ENCODE data around the gene CEMIP.

The CEMIP gene

DNA sequence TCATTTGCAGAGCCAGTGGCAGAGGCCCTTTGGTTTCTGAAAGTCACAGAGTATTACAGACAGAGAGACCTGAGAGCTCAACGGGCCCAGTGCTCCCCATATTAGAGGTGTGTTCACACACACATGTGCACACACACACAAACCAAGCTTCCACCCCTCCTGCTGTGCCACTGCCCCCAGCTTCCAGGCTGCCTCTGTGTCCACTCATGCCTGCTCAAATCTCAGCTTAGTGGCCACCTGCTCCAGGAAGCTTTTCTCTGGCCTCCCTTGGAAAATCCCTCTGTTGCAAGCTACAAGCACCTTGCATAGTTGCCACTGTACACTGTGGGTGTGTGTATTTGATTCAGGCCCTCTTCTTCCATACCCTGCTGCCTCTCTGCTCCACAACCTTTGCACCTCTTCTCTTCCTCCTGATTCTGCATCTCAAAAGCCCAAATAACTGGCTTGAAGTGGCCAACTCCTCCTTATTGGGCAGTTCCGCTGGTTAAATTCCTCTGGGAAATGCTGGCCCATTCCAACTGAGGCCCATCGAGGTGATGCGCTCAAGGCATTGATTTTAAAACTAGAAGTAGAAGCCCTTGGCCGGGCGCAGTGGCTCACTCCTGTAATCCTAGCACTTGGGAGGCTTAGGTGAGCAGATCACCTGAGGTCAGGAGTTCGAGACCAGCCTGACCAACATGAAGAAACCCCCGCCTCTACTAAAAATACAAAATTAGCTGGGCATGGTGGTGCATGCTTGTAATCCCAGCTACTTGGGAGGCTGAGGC lies 187.4 kb downstream of the CEMIP start:
- peaks cover 6% of the 10 kb centered on the region for H3K36me3 ChIP-seq (ENCODE audit: insufficient read depth, low read length)
- no peak overlapping the region for H3K9ac ChIP-seq (ENCODE audit: low read length)
- H3K27me3 ChIP-seq (ENCODE audit: control insufficient read depth in 1 of 2, insufficient read depth in 2 of 2, low read length in 2 of 2), result no peaks in the 10 kb centered on the region
- H3K27ac ChIP-seq (ENCODE audit: low read depth, low read length), result no peak overlapping the region
- H3K4me1 ChIP-seq (ENCODE audit: insufficient read depth, low read length), result peaks cover 16% of the 10 kb centered on the region
- H3K9me3 ChIP-seq (ENCODE audit: low read length), result no peaks in the 10 kb centered on the region
- no peak overlapping the region for H3K4me3 ChIP-seq (ENCODE audit: low read depth in 1 of 2, low read length in 2 of 2)

DNA sequence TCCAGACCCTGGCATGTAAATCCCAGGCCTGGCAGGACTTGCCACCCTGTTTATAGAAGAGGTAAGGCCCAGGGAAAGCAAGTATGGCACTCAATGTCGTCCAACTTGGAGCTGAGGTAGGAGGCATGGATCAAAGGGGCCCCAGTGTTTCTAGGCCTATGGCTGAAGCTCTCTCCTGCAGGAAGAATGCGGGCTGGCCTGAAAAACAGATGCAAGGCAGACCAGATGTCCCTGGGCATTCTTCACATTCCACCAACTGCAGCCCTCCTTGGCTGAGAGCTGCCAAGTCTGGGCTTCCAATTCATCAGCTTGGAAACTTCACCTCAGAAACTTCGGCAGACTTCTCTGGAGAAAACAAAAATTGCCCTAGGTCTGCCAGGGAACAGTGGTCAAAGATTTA lies 188.3 kb downstream of the CEMIP start:
- Histone ChIP-seq H3K9me3 (ENCODE audit: low read length) (no peaks in the 10 kb centered on the region), H3K27ac (ENCODE audit: low read depth, low read length) (no peak overlapping the region), H3K27me3 (ENCODE audit: control insufficient read depth in 1 of 2, insufficient read depth in 2 of 2, low read length in 2 of 2) (no peaks in the 10 kb centered on the region), H3K9ac (ENCODE audit: low read length) (no peak overlapping the region), H3K36me3 (ENCODE audit: insufficient read depth, low read length) (peaks cover 6% of the 10 kb centered on the region), H3K4me3 (ENCODE audit: low read depth in 1 of 2, low read length in 2 of 2) (no peak overlapping the region), H3K4me1 (ENCODE audit: insufficient read depth, low read length) (peaks cover 16% of the 10 kb centered on the region)

DNA sequence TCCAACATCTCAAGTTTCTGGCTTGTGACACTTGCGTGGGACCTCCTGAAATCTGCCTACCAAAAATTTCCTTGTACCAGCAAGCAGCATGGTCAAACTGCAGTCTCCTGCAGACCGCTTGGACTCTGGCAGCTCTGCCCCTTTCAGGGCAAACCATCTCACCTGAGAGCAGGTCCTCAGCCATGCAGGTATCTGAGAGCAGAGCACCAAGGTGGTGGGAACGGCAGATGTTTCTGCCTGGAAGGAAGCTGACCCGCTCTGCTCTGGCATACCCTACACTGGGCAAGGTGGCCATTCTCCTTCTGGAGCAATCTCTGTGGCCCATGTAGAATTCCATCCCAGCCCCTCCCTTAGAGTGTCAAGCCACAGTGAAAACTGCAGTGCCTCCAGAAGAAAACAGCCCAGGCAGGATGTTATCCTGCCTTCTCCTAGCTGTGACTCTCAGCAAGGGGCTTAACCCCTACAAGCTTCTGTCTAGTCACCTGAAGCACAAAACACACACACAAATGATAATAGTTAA lies 188.9 kb downstream of the CEMIP start:
- H3K9me3 ChIP-seq (ENCODE audit: low read length), result no peaks in the 10 kb centered on the region
- no peak overlapping the region for H3K27ac ChIP-seq (ENCODE audit: low read depth, low read length)
- no peak overlapping the region for H3K9ac ChIP-seq (ENCODE audit: low read length)
- no peak overlapping the region for H3K4me3 ChIP-seq (ENCODE audit: low read depth in 1 of 2, low read length in 2 of 2)
- peaks cover 6% of the 10 kb centered on the region for H3K36me3 ChIP-seq (ENCODE audit: insufficient read depth, low read length)
- no peaks in the 10 kb centered on the region for H3K27me3 ChIP-seq (ENCODE audit: control insufficient read depth in 1 of 2, insufficient read depth in 2 of 2, low read length in 2 of 2)
- peaks cover 16% of the 10 kb centered on the region for H3K4me1 ChIP-seq (ENCODE audit: insufficient read depth, low read length)

GRCh38 chr15:80969316-80969715 lies 190.1 kb downstream of the CEMIP start:
- no peak overlapping the region for H3K27ac ChIP-seq (ENCODE audit: low read depth, low read length)
- no peaks in the 10 kb centered on the region for H3K9me3 ChIP-seq (ENCODE audit: low read length)
- no peak overlapping the region for H3K9ac ChIP-seq (ENCODE audit: low read length)
- H3K4me1 ChIP-seq (ENCODE audit: insufficient read depth, low read length), result peaks cover 16% of the 10 kb centered on the region
- H3K4me3 ChIP-seq (ENCODE audit: low read depth in 1 of 2, low read length in 2 of 2), result no peak overlapping the region
- no peaks in the 10 kb centered on the region for H3K27me3 ChIP-seq (ENCODE audit: control insufficient read depth in 1 of 2, insufficient read depth in 2 of 2, low read length in 2 of 2)
- peaks cover 6% of the 10 kb centered on the region for H3K36me3 ChIP-seq (ENCODE audit: insufficient read depth, low read length)

GRCh38 chr15:80970018-80970657 lies 191.0 kb downstream of the CEMIP start:
- H3K4me1 ChIP-seq (ENCODE audit: insufficient read depth, low read length), result peaks cover 16% of the 10 kb centered on the region
- no peak overlapping the region for H3K9ac ChIP-seq (ENCODE audit: low read length)
- no peak overlapping the region for H3K27ac ChIP-seq (ENCODE audit: low read depth, low read length)
- H3K4me3 ChIP-seq (ENCODE audit: low read depth in 1 of 2, low read length in 2 of 2), result no peak overlapping the region
- H3K36me3 ChIP-seq (ENCODE audit: insufficient read depth, low read length), result peaks cover 6% of the 10 kb centered on the region
- no peaks in the 10 kb centered on the region for H3K9me3 ChIP-seq (ENCODE audit: low read length)
- H3K27me3 ChIP-seq (ENCODE audit: control insufficient read depth in 1 of 2, insufficient read depth in 2 of 2, low read length in 2 of 2), result no peaks in the 10 kb centered on the region

- Histone ChIP-seq H3K4me3 (ENCODE audit: low read depth in 1 of 2, low read length in 2 of 2) (no peak overlapping the region), H3K36me3 (ENCODE audit: insufficient read depth, low read length) (peaks cover 6% of the 10 kb centered on the region), H3K9me3 (ENCODE audit: low read length) (no peaks in the 10 kb centered on the region), H3K4me1 (ENCODE audit: insufficient read depth, low read length) (peaks cover 16% of the 10 kb centered on the region), H3K27me3 (ENCODE audit: control insufficient read depth in 1 of 2, insufficient read depth in 2 of 2, low read length in 2 of 2) (no peaks in the 10 kb centered on the region), H3K9ac (ENCODE audit: low read length) (no peak overlapping the region), H3K27ac (ENCODE audit: low read depth, low read length) (no peak overlapping the region)
Measured at GRCh38 chr15:80970658-80971057, 191.5 kb downstream of the CEMIP start.

- H3K27me3 ChIP-seq (ENCODE audit: control insufficient read depth in 1 of 2, insufficient read depth in 2 of 2, low read length in 2 of 2), result no peaks in the 10 kb centered on the region
- peaks cover 6% of the 10 kb centered on the region for H3K36me3 ChIP-seq (ENCODE audit: insufficient read depth, low read length)
- H3K9ac ChIP-seq (ENCODE audit: low read length), result no peak overlapping the region
- peaks cover 16% of the 10 kb centered on the region for H3K4me1 ChIP-seq (ENCODE audit: insufficient read depth, low read length)
- no peak overlapping the region for H3K27ac ChIP-seq (ENCODE audit: low read depth, low read length)
- no peak overlapping the region for H3K4me3 ChIP-seq (ENCODE audit: low read depth in 1 of 2, low read length in 2 of 2)
- H3K9me3 ChIP-seq (ENCODE audit: low read length), result no peaks in the 10 kb centered on the region
Measured at GRCh38 chr15:80971143-80971542, 192.0 kb downstream of the CEMIP start.

DNA sequence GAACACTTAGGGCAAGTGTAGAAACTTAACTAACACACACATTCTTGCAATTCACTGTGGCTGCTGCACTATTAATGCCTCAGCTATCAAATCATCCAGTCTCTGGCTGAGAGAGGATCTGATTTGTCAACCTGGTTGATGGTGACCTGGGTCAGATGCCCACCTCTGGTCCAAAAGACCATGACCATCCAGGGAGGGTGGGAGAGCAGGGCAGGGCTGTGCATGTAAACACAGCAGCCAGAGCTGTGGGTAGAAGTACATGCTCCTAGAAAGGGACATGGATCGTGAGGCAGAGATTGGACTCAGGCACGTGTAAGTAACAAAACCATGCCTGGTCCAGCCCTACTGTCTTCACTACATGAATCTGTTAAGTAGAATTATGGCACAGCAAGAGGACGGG lies 193.1 kb downstream of the CEMIP start:
- H3K27me3 ChIP-seq (ENCODE audit: control insufficient read depth in 1 of 2, insufficient read depth in 2 of 2, low read length in 2 of 2), result no peaks in the 10 kb centered on the region
- H3K36me3 ChIP-seq (ENCODE audit: insufficient read depth, low read length), result peaks cover 6% of the 10 kb centered on the region
- H3K27ac ChIP-seq (ENCODE audit: low read depth, low read length), result no peak overlapping the region
- no peaks in the 10 kb centered on the region for H3K9me3 ChIP-seq (ENCODE audit: low read length)
- H3K4me1 ChIP-seq (ENCODE audit: insufficient read depth, low read length), result peaks cover 14% of the 10 kb centered on the region
- no peak overlapping the region for H3K4me3 ChIP-seq (ENCODE audit: low read depth in 1 of 2, low read length in 2 of 2)
- no peak overlapping the region for H3K9ac ChIP-seq (ENCODE audit: low read length)

DNA sequence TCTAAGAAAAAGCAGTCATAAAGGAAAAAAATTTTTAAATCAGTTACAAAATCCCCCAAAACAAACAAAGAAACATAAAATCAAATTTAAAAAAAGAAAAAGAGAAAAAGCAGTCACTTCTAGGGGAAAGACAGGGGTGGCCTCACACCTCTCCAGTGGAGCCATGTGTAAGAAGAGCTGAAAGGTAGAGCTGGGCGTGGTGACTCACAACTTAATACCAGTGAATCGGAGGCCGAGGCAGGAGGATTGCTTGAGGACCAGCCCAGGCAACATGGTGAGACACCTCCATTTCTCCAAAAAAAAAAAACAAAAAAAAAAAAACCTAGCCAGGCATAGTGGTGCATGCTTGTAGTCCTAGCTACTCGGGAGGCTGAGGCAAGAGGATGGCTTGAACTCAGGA lies 195.7 kb downstream of the CEMIP start:
- no peaks in the 10 kb centered on the region for H3K4me1 ChIP-seq (ENCODE audit: insufficient read depth, low read length)

DNA sequence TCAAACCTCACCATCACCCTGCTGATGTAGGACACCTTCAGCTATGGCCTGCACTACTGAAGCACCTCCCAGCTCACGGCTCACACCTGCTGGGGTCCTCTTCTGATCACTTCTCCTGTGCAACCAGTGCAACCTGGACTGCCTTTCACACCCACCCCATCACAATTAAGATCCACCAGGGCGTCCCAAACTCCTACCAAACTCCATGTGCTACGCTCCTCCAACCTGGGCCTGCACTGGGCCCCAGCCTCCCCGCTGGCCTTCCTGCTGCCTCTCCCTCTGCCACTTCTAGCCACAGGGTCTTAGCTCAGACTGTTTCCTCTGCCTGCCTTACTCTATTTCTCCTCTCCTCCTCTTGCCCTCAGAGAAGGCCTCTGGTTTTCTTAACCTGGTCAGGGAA lies 197.7 kb downstream of the CEMIP start:
- Histone ChIP-seq H3K36me3 (ENCODE audit: insufficient read depth, low read length) (peaks cover 15% of the 10 kb centered on the region), H3K4me3 (ENCODE audit: low read depth in 1 of 2, low read length in 2 of 2) (no peak overlapping the region), H3K4me1 (ENCODE audit: insufficient read depth, low read length) (no peaks in the 10 kb centered on the region), H3K27me3 (ENCODE audit: control insufficient read depth in 1 of 2, insufficient read depth in 2 of 2, low read length in 2 of 2) (no peaks in the 10 kb centered on the region), H3K9ac (ENCODE audit: low read length) (no peak overlapping the region), H3K27ac (ENCODE audit: low read depth, low read length) (no peak overlapping the region), H3K9me3 (ENCODE audit: low read length) (no peaks in the 10 kb centered on the region)

More for the DNA sequence above, 195.7 kb downstream of the CEMIP start:
- Histone ChIP-seq H3K4me3 (ENCODE audit: low read depth in 1 of 2, low read length in 2 of 2) (no peak overlapping the region), H3K27me3 (ENCODE audit: control insufficient read depth in 1 of 2, insufficient read depth in 2 of 2, low read length in 2 of 2) (no peaks in the 10 kb centered on the region), H3K9me3 (ENCODE audit: low read length) (no peaks in the 10 kb centered on the region), H3K9ac (ENCODE audit: low read length) (no peak overlapping the region), H3K36me3 (ENCODE audit: insufficient read depth, low read length) (peaks cover 11% of the 10 kb centered on the region), H3K27ac (ENCODE audit: low read depth, low read length) (no peak overlapping the region)

- H3K4me3 ChIP-seq (ENCODE audit: low read depth in 1 of 2, low read length in 2 of 2), result no peak overlapping the region
- no peak overlapping the region for H3K9ac ChIP-seq (ENCODE audit: low read length)
- H3K36me3 ChIP-seq (ENCODE audit: insufficient read depth, low read length), result peaks cover 15% of the 10 kb centered on the region
- H3K9me3 ChIP-seq (ENCODE audit: low read length), result no peaks in the 10 kb centered on the region
- no peaks in the 10 kb centered on the region for H3K4me1 ChIP-seq (ENCODE audit: insufficient read depth, low read length)
- H3K27ac ChIP-seq (ENCODE audit: low read depth, low read length), result no peak overlapping the region
- no peaks in the 10 kb centered on the region for H3K27me3 ChIP-seq (ENCODE audit: control insufficient read depth in 1 of 2, insufficient read depth in 2 of 2, low read length in 2 of 2)
Measured at GRCh38 chr15:80977627-80978036, 198.5 kb downstream of the CEMIP start.
